ENCODE measurements around the gene TANGO2. TPM values are rescaled to one million over a fixed set of nuclear protein-coding genes. Genes with fewer than 3 reads are reported as not detected.

The TANGO2 gene
- total and polyA plus RNA-seq, 9 of the 15 experiments (the other 6 are each of a cell fraction or from before 2014, with no cell fraction given): 15.5 to 94.9 (median 70.1) TPM

DNA sequence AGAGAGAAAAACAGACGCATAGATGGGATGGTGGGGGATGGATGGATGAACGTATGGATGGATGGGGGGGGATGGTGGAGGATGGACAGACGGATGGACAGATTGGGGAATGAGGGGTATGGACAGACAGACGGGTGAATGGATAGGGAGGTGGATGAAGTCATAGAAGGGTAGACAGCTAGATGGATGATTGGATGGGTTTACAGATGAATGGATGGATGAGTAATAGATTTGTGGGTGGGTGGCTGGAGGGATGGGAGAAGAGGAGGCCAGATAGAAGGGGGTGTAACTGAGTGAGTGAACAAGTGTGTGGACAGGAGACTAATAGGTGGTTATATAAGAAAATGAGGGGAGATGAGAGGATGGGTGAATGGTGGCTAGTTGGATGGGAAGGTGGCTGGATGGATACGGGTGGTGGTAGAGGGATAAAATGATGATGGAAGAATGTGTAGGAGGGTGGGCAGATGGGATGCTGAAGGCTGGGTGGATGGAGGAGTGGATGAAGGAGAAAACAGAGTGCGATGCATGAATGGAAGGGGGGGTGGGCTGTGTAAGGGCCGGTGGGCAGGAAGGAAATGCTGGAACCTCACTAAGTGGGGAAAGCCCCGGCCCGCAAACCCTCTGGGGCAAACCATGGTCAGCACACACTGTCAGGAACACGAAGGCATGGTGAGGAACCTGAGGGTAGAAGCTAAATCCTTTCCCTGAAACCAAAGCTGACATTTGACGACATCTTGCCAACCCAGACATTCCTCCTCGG lies 25.9 kb upstream of the TANGO2 start (continued):
- TF ChIP-seq, protein P1, sequence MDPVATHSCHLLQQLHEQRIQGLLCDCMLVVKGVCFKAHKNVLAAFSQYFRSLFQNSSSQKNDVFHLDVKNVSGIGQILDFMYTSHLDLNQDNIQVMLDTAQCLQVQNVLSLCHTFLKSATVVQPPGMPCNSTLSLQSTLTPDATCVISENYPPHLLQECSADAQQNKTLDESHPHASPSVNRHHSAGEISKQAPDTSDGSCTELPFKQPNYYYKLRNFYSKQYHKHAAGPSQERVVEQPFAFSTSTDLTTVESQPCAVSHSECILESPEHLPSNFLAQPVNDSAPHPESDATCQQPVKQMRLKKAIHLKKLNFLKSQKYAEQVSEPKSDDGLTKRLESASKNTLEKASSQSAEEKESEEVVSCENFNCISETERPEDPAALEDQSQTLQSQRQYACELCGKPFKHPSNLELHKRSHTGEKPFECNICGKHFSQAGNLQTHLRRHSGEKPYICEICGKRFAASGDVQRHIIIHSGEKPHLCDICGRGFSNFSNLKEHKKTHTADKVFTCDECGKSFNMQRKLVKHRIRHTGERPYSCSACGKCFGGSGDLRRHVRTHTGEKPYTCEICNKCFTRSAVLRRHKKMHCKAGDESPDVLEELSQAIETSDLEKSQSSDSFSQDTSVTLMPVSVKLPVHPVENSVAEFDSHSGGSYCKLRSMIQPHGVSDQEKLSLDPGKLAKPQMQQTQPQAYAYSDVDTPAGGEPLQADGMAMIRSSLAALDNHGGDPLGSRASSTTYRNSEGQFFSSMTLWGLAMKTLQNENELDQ (CRISPR knock-in tag; IDR thresholded peaks at IDR 0.05; ENCODE audit: borderline replicate concordance): no peak
- TF ChIP-seq HNRNPL (IDR thresholded peaks at IDR 0.05; ENCODE audit: low read depth, low read length) (no peak), CTBP1 (IDR thresholded peaks at IDR 0.05; ENCODE audit: borderline replicate concordance) (0 out of 2 replicates have a peak, but pooled peaks have one; percentile 22), ZNF224 (CRISPR knock-in tag; IDR thresholded peaks at IDR 0.05) (no peak), BRCA1 (IDR thresholded peaks at IDR 0.05) (no peak), BRCA1 (CRISPR knock-in tag; IDR thresholded peaks at IDR 0.05) (no peak), NKRF (IDR thresholded peaks at IDR 0.05; ENCODE audit: borderline replicate concordance) (peak; percentile 56), GATA2 (CRISPR knock-in tag; IDR thresholded peaks at IDR 0.05) (no peak), THAP7 (CRISPR knock-in tag; IDR thresholded peaks at IDR 0.05) (no peak), ZBTB1 (CRISPR knock-in tag; IDR thresholded peaks at IDR 0.05; ENCODE audit: borderline replicate concordance, low read depth) (no peak), PHF20 (IDR thresholded peaks at IDR 0.05; ENCODE audit: partially characterized antibody) (peak; percentile 49), MIER1 (IDR thresholded peaks at IDR 0.05; ENCODE audit: low read depth) (0 out of 2 replicates have a peak, but pooled peaks have one; percentile 28), MXI1 (IDR thresholded peaks at IDR 0.05; ENCODE audit: low read depth, low read length) (no peak), THRA (IDR thresholded peaks at IDR 0.05) (no peak)
- TF ChIP-seq, protein P2, sequence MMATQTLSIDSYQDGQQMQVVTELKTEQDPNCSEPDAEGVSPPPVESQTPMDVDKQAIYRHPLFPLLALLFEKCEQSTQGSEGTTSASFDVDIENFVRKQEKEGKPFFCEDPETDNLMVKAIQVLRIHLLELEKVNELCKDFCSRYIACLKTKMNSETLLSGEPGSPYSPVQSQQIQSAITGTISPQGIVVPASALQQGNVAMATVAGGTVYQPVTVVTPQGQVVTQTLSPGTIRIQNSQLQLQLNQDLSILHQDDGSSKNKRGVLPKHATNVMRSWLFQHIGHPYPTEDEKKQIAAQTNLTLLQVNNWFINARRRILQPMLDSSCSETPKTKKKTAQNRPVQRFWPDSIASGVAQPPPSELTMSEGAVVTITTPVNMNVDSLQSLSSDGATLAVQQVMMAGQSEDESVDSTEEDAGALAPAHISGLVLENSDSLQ (IDR thresholded peaks at IDR 0.05): 0 out of 2 replicates have a peak, but pooled peaks have one; percentile 23
- TF ChIP-seq, protein P3, sequence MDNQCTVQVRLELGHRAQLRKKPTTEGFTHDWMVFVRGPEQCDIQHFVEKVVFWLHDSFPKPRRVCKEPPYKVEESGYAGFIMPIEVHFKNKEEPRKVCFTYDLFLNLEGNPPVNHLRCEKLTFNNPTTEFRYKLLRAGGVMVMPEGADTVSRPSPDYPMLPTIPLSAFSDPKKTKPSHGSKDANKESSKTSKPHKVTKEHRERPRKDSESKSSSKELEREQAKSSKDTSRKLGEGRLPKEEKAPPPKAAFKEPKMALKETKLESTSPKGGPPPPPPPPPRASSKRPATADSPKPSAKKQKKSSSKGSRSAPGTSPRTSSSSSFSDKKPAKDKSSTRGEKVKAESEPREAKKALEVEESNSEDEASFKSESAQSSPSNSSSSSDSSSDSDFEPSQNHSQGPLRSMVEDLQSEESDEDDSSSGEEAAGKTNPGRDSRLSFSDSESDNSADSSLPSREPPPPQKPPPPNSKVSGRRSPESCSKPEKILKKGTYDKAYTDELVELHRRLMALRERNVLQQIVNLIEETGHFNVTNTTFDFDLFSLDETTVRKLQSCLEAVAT (IDR thresholded peaks at IDR 0.05): peak; percentile 14 to 64; a peak in 2 of 4 replicates
- TF ChIP-seq, protein P4, sequence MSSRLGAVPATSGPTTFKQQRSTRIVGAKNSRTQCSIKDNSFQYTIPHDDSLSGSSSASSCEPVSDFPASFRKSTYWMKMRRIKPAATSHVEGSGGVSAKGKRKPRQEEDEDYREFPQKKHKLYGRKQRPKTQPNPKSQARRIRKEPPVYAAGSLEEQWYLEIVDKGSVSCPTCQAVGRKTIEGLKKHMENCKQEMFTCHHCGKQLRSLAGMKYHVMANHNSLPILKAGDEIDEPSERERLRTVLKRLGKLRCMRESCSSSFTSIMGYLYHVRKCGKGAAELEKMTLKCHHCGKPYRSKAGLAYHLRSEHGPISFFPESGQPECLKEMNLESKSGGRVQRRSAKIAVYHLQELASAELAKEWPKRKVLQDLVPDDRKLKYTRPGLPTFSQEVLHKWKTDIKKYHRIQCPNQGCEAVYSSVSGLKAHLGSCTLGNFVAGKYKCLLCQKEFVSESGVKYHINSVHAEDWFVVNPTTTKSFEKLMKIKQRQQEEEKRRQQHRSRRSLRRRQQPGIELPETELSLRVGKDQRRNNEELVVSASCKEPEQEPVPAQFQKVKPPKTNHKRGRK (tag; IDR thresholded peaks at IDR 0.05): no peak

All from K562 (cell line).